Peyer's patch (tissue), 4 donors: ENCODE data around the gene TCF20.

ENCODE experiments used
- CTCF ChIP-seq, 6 experiments: fragments of 450-650 bp in 4 of 6; fragments of 200-600 bp in 2 of 6; sonication (generic) in 1 of 6; IDR thresholded peaks; one replicate each; pipeline ENCODE4 v1.5.1; 2017 to 2019; ENCODE audit warnings: antibody characterized with exemption in 6 of 6, mild to moderate bottlenecking in 3 of 6, moderate library complexity in 1 of 6
- POLR2A ChIP-seq, 2 donors: fragments of 450-650 bp; IDR thresholded peaks; one replicate each; pipeline ENCODE4 v1.5.1; 2017; ENCODE audit warnings: antibody characterized with exemption in 2 of 2, mild to moderate bottlenecking in 2 of 2, moderate library complexity in 2 of 2

DNA sequence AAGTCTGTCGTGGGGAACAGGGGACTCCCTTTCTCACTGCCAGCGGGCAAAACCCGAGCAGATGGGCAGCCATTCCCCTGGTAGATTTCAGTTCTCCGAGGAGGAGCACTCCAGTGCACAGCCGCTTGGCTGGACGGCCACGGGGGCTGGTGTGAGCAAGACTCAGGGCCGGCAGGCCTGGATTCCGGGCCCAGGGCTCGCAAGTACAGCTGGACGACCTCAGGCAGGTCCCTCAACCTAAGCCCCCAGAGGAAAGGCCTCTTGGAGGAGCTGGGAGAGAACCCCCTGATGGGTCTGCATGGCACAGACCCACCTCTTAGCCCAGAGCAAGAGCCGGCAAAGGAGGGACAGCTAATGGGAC, 31.3 kb upstream of the TCF20 start:
- TF ChIP-seq POLR2A (IDR thresholded peaks at IDR 0.05) (no peak), CTCF (IDR thresholded peaks at IDR 0.05) (no peak)
